Dedifferentiated amniotic fluid mesenchymal stem cell (primary cell): ENCODE results near the gene VPS39.

Experiments used
- DNase-seq: peaks from one replicate; pipeline ENCODE4 v3.0.0-alpha.2; 2016; ENCODE audit errors: extremely low spot score

VPS39 gene

DNA sequence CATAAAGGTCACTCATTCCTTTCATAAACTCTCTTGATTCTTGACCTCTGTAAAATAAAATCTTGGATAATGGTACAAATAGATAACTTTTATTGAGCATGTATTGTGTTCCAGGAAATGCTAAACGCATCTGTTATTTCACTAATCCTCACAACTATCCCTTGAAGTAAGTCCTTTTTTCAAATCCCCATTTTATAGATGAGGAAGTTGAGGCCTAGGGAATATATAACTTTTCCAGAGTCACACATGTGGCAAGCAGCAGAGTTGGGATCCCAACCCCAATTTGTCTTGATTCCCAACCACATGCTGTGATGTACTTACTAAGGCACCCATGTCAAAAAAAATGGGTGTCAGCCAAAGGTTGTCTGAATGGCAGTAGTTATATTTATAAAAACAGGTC is 6.3 kb downstream of the VPS39 start:
- DNase-seq: no peak

DNA sequence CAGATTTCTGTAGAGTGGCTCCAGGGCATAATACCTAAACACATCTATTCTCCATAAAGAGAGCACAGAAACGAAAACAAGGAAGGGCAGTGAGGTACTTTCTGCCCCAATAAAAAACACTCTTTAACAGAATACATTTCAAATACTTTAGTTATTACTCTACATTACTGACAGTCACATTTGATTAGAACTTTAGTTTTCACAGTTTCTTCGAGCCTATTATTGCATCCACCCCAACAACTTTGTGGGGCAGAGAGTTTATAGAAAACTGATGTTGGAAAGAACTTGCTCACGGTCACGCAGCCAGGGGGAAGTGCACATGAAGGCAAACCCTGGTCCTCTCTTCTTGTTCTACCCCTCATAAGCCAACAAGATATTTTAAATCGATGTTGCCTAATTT is 9.0 kb downstream of the VPS39 start:
- no peak for DNase-seq

GRCh38 chr15:42198516-42198915 is 9.6 kb downstream of the VPS39 start:
- DNase-seq: no peak

DNA sequence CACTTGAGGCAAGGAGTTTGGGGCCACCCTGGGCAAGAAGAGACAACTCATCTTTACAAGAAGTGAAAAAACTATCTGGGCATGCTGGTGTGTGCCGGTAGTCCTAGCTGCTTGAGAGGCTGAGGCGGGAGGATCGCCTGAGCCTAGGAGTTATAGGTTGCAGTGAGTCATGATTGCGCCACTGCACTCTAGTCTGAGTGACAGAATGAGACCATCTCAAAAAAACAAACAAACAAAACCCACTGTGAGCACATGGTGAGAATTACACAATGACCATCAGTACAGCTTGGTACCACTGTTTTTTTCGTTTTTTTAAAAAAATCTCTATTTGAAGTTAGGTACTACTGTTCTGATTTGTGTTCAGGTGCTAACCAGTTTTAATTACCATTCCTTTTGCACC is 13.6 kb downstream of the VPS39 start:
- DNase-seq: no peak

GRCh38 chr15:42193383-42193782 is 14.7 kb downstream of the VPS39 start:
- no peak for DNase-seq

GRCh38 chr15:42191610-42192346 is 16.3 kb downstream of the VPS39 start:
- DNase-seq: no peak

- no peak for DNase-seq
Observed at GRCh38 chr15:42190370-42190769, 17.7 kb downstream of the VPS39 start.

- no peak for DNase-seq
Observed at GRCh38 chr15:42185801-42186200, 22.3 kb downstream of the VPS39 start.

DNA sequence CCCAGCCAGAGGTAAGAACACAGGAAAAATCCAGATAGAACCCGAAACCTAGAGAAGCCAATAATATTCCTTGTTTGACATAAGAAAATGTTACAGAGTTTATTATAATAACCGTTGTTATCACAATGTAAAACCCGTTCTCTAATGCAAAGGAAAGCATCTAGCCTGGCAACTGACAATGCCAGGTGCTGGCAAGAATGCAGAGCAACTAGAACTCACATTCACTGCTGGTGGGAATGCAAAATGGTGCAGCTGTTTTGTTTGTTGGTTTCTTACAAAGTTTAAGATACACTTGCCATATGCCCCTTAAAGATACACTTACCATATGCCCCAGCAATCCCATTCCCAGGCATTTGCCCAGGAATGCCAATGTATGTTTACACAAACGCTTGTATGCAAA is 23.4 kb downstream of the VPS39 start:
- no peak for DNase-seq

DNA sequence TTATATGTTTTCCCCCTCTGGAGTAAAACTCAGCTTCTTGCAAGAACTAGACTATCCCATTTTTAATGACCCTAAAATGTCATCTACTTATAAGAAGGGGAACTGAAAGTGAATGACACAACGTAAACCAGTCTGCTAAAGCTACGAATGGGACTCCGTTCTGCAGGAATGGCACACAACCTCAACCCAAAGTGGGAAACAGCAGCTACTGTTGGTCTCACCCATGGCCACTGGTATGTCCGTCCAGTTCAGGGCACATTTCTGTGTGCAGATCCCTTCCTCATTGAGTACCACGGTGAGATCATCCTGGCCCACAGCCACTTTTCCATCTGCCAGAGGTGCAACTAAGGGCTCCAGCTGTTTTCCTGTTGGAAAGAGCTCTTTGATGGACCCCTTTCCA is 23.8 kb downstream of the VPS39 start:
- no peak for DNase-seq

DNA sequence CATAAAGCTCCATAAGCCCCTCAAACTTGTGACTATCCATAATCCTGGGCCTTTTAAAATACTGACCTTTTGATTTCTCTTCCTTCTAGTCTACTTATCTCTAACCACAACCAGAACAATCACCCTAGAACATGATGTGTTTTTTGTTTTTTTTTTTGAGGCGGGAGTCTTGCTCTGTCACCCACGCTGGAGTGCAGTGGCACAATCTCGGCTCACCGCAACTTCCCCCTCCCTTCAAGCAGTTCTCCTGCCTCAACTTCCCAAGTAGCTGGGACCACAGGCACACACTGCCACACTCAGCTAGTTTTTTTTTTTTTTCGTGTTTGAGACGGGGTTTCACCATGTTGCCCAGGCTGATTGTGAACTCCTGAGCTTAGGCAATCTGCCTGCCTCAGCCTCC is 25.1 kb downstream of the VPS39 start:
- DNase-seq: no peak

- no peak for DNase-seq
Observed at GRCh38 chr15:42182328-42182886, 25.7 kb downstream of the VPS39 start.

GRCh38 chr15:42178056-42178455 is 30.0 kb downstream of the VPS39 start:
- no peak for DNase-seq

DNA sequence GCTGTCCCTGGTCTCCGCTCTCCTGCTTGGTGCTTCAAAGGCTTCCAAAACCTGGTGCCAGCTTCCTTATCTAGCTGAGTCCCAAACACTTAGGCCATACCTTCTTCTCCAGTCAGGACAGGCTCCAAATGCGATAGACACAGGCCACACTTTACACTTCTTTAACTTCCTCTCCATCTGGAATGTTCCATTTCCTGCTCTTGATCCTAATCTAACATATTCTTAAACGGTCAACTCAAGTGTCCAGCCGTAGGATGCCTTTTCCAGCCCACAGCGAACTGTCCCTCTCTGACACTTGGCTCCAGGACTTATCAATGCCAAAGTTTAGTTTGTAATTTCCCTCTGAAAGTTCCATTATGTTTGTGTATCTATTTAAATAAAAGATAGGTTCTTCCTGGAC is 32.4 kb downstream of the VPS39 start:
- DNase-seq: no peak

GRCh38 chr15:42172475-42172874 is 35.6 kb downstream of the VPS39 start:
- DNase-seq: no peak

DNA sequence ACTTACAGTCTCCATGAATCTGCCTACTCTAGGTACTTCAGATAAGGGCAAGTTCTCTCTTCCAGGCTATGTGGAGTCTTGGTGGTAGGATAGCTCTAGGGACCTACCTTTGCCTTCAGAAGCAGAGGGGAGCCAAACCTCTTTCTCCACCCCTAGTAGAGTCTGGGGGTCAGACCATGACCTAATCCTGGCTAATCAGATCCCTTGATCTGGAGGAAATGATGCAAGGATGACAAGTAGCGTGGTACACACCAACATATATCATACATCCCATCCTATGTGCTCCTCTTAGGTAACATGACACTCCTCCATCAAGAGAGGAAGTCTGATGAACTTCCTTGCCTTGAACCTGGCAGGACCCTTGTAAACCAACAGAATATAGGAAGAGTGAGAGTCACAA is 36.3 kb downstream of the VPS39 start:
- DNase-seq: no peak

- no peak for DNase-seq
Observed at GRCh38 chr15:42171122-42171521, 37.0 kb downstream of the VPS39 start.

DNA sequence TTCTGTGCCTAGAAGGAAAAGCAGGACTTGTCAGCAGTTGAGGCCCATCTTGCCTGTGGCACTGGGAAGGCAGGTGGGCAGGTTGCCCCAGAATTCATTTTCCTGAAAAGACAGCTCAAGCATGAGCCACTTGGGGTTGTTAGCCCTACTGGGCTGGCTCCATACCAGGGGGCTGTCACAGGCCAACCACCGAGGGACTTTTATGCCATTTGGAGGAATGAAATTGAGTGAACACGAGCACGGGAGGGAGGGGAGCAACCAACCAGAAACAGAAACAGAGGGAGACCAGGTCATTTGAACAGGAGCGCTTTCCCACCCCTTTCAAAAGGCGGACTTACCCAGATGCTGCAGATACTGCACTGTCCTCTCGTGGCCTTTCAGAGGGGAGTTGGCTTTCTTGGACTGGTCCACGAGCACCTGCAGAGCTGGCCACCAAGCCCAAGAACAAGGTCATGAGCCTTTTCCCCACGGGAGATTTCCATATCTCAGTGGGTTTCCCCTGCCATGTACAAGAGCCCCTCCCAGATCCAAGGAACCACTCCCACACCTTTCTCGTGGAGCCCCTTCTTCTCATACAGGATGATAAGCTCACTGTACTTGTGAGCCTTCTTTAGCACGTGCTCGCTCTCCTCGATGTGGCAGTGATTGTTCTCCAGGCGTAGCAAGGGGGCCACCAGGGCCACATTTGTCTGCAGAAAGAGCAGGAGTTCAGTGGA is 41.7 kb downstream of the VPS39 start:
- no peak for DNase-seq

- DNase-seq: no peak
Observed at GRCh38 chr15:42165106-42165505, 43.0 kb downstream of the VPS39 start.

GRCh38 chr15:42163947-42164550 is 44.1 kb downstream of the VPS39 start:
- DNase-seq: no peak

GRCh38 chr15:42163291-42163690 is 44.8 kb downstream of the VPS39 start:
- no peak for DNase-seq

GRCh38 chr15:42160136-42160535 is 48.0 kb downstream of the VPS39 start:
- no peak for DNase-seq
